AG09309 (cell line): ENCODE measurements around the gene PLEKHM1.

ENCODE experiments used
- DNase-seq: peaks from one replicate; pipeline ENCODE4 v3.0.0-alpha.2; 2010; ENCODE audit warnings: low read depth
- H3K4me3 ChIP-seq: 2 replicates; pipeline ENCODE4 v1.5.1; 2011; ENCODE audit warnings: mild to moderate bottlenecking, low read depth, low read length, moderate library complexity; ENCODE audit not compliant: control insufficient read depth
- TF ChIP-seq, protein P1 (sequence below): IDR thresholded peaks from 2 replicates; pipeline ENCODE4 v1.5.1; 2011; ENCODE audit warnings: mild to moderate bottlenecking, low read depth, low read length, inconsistent platforms; ENCODE audit not compliant: insufficient read depth, control insufficient read depth; ENCODE audit errors: missing control alignments

PLEKHM1 gene

GRCh38 chr17:45394913-45395568, 95.5 kb downstream of the PLEKHM1 start:
- TF ChIP-seq, protein P1, sequence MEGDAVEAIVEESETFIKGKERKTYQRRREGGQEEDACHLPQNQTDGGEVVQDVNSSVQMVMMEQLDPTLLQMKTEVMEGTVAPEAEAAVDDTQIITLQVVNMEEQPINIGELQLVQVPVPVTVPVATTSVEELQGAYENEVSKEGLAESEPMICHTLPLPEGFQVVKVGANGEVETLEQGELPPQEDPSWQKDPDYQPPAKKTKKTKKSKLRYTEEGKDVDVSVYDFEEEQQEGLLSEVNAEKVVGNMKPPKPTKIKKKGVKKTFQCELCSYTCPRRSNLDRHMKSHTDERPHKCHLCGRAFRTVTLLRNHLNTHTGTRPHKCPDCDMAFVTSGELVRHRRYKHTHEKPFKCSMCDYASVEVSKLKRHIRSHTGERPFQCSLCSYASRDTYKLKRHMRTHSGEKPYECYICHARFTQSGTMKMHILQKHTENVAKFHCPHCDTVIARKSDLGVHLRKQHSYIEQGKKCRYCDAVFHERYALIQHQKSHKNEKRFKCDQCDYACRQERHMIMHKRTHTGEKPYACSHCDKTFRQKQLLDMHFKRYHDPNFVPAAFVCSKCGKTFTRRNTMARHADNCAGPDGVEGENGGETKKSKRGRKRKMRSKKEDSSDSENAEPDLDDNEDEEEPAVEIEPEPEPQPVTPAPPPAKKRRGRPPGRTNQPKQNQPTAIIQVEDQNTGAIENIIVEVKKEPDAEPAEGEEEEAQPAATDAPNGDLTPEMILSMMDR: peak; percentile 78
- H3K4me3 ChIP-seq: peak overlapping the region; percentile 2; the same call in 1 of the 2 replicates
- peak; percentile 33 for DNase-seq

DNA sequence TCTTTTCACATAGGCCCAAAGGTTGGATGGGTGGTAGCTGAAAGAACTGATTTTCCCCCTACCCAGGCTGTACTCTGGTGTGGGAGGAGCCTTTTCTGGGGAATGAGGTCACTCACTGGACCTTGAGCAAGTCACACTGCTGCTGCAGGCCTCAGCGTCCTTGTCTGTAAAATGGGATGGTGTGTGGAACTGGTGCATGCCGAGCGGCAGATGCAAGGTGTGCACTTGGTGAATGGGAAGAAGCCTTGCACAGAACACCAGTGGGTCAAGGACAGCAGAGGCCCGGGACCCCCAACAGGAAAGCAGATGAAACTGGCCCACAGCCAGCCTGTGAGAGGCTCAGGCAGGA, 96.0 kb downstream of the PLEKHM1 start:
- H3K4me3 ChIP-seq: no peak overlapping the region
- DNase-seq: no peak
- TF ChIP-seq, protein P1: no peak

DNA sequence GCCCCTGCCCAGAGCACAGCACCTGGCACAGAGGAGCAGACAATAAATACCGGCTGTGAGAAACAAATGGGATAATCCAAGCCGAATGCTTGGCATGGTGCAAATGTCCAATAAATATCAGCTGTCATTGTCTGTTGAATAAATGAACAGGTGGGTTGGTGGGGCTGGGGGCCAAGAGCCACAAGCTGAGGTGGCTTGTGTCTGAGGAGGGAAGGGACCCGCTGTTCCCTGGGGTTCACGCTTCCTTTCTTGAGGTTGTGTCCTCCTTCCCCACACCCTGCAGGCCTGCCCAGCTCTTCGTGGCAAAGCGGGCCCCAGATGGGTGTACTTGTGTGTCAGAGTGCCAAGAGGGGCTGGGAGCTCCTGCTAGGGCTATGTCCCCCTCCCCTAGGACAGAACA, 96.4 kb downstream of the PLEKHM1 start:
- DNase-seq: no peak
- TF ChIP-seq, protein P1: no peak
- no peak overlapping the region for H3K4me3 ChIP-seq

DNA sequence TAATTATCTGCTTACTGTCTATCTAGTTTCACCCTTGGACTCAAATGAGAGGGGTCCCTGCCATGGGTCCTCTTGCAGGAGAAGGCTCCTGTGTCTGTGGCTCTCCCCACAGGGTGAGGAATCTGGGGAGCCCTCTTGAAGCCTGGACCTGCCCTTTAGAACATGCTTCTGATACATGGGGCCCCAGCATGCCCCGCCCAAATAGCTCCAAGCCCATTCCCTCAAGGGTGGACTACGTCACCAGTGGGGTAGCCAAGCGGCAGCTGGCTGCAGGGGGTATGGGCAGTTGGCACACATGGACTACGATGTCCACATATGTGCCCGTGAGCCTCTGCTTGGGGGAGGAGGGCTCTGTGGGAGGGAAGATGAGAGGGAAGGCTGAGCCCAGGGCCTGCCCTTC, 97.1 kb downstream of the PLEKHM1 start:
- TF ChIP-seq, protein P1: no peak
- no peak overlapping the region for H3K4me3 ChIP-seq
- DNase-seq: no peak

DNA sequence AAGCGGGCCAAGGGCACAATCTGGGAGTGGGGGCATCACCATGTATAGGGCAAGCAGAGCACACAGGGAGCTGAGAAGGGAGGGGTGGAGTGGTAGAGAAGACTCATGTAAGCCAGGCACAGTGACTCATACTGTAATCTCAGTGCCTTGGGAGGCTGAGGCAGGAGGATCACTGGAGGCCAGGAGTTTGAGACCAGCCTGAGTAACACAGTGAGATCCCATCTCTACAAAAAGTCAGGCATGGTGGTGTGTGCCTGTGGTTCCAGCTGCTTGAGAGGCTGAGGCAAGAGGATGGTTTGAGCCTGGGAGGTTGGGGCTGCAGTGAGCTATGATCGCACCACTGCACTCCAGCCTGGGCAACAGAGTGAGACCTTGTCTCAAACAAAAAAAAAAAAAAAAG, 98.6 kb downstream of the PLEKHM1 start:
- H3K4me3 ChIP-seq: no peak overlapping the region
- TF ChIP-seq, protein P1: no peak
- DNase-seq: no peak

- TF ChIP-seq, protein P1: no peak
- H3K4me3 ChIP-seq: no peak overlapping the region
- no peak for DNase-seq
Measured at GRCh38 chr17:45391291-45391690, 99.2 kb downstream of the PLEKHM1 start.
